GM23338 (cell line): ENCODE measurements around the gene ADGRL3.

Source experiments
- EZH2 ChIP-seq: fragments of 200-600 bp; sonication (generic); IDR thresholded peaks from one replicate; pipeline ENCODE4 v1.8.0; 2017; ENCODE audit warnings: antibody characterized with exemption, mild to moderate bottlenecking, low read depth; ENCODE audit not compliant: unreplicated experiment
- EZH2phosphoT487 ChIP-seq: fragments of 200-600 bp; sonication (generic); IDR thresholded peaks from one replicate; pipeline ENCODE4 v1.8.1; 2018; ENCODE audit warnings: antibody characterized with exemption; ENCODE audit not compliant: unreplicated experiment
- POLR2AphosphoS5 ChIP-seq: IDR thresholded peaks from 2 replicates; pipeline ENCODE4 v1.6.1; 2016; ENCODE audit warnings: antibody characterized with exemption, low read depth
- TF ChIP-seq, protein P1 (sequence below), 2 experiments: fragments of 200-600 bp in 1 of 2; sonication (generic) in 1 of 2; conservative IDR thresholded peaks; 2 replicates each; pipeline versions ENCODE4 v1.5.1 to v1.6.1; 2016 to 2017; ENCODE audit warnings: antibody characterized with exemption in 2 of 2, low read depth in 2 of 2, mild to moderate bottlenecking in 2 of 2, moderate library complexity in 1 of 2

DNA sequence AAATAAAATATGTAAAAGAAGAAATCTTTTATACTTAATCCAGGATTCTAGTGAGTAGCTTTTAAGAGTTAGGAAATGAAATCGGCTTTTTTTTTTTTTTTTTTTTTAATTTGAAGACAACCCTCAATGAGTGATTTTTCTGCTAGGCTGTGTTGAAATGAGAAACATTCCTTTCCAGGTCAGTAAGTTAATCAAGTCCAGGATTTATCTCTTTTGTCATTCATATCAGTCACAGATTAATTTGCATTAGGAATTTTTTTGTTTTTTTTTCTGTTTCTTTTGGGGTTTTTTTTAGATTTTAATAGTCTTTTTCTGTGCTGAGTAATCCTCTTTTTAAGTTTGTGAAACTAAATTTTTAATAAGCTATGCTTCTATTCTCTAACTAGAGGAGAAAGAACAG, 448.1 kb downstream of the ADGRL3 start:
- TF ChIP-seq POLR2AphosphoS5 = no peak
- TF ChIP-seq, protein P1, sequence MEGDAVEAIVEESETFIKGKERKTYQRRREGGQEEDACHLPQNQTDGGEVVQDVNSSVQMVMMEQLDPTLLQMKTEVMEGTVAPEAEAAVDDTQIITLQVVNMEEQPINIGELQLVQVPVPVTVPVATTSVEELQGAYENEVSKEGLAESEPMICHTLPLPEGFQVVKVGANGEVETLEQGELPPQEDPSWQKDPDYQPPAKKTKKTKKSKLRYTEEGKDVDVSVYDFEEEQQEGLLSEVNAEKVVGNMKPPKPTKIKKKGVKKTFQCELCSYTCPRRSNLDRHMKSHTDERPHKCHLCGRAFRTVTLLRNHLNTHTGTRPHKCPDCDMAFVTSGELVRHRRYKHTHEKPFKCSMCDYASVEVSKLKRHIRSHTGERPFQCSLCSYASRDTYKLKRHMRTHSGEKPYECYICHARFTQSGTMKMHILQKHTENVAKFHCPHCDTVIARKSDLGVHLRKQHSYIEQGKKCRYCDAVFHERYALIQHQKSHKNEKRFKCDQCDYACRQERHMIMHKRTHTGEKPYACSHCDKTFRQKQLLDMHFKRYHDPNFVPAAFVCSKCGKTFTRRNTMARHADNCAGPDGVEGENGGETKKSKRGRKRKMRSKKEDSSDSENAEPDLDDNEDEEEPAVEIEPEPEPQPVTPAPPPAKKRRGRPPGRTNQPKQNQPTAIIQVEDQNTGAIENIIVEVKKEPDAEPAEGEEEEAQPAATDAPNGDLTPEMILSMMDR (conservative IDR thresholded peaks at IDR 0.05; ENCODE audit: low read depth in 2 of 2) = no peak
- no peak for TF ChIP-seq EZH2
- no peak for TF ChIP-seq EZH2phosphoT487
